Sigmoid colon (tissue), 7 donors: ENCODE results near the gene MYO3A. TPM values are rescaled to one million over a fixed set of nuclear protein-coding genes. Genes with fewer than 3 reads are reported as not detected.

Experiments used
- DNase-seq: peaks from one replicate; pipeline ENCODE4 v3.0.0-alpha.2; 2019
- H3K27ac ChIP-seq, 4 donors: fragments of 200-600 bp; sonication (generic); one replicate each; pipeline ENCODE4 v1.5.1; 2016 to 2019; ENCODE audit warnings: mild to moderate bottlenecking in 1 of 4
- H3K27me3 ChIP-seq, 3 donors: fragments of 200-600 bp; sonication (generic); one replicate each; pipeline ENCODE4 v1.5.1; 2019; ENCODE audit warnings: mild to moderate bottlenecking in 1 of 3
- H3K36me3 ChIP-seq, 4 donors: fragments of 200-600 bp; sonication (generic); one replicate each; pipeline ENCODE4 v1.5.1; 2016 to 2019
- H3K4me1 ChIP-seq, 4 donors: fragments of 200-600 bp; sonication (generic); one replicate each; pipeline ENCODE4 v1.5.1; 2017 to 2019
- H3K4me3 ChIP-seq, 4 donors: fragments of 200-600 bp; sonication (generic); one replicate each; pipeline ENCODE4 v1.5.1; 2017 to 2019; ENCODE audit warnings: mild to moderate bottlenecking in 2 of 4, moderate library complexity in 1 of 4
- H3K9me3 ChIP-seq, 4 donors: fragments of 200-600 bp in 3 of 4; sonication (generic) in 3 of 4; one replicate each; pipeline versions ENCODE4 v1.5.1 to v1.6.1; 2013 to 2019
- CTCF ChIP-seq, 4 experiments: fragments of 450-650 bp in 3 of 4; fragments of 200-600 bp in 1 of 4; IDR thresholded peaks; one replicate each; pipeline ENCODE4 v1.5.1; 2016 to 2019; ENCODE audit warnings: antibody characterized with exemption in 4 of 4, mild to moderate bottlenecking in 3 of 4, moderate library complexity in 2 of 4
- EP300 ChIP-seq, 4 donors: sonication (generic); formaldehyde crosslinking; IDR thresholded peaks; one replicate each; pipeline ENCODE4 v1.6.1; 2017; ENCODE audit warnings: antibody characterized with exemption in 4 of 4
- POLR2A ChIP-seq, 2 donors: fragments of 450-650 bp; IDR thresholded peaks; one replicate each; pipeline ENCODE4 v1.6.1; 2016; ENCODE audit warnings: antibody characterized with exemption in 2 of 2, mild to moderate bottlenecking in 2 of 2, moderate library complexity in 2 of 2
- POLR2AphosphoS5 ChIP-seq, 4 donors: sonication (generic); formaldehyde crosslinking; IDR thresholded peaks; one replicate each; pipeline ENCODE4 v1.6.1; 2017; ENCODE audit warnings: antibody characterized with exemption in 4 of 4
- WGBS, 2 donors: extraction: QIAGEN DNeasy Blood & Tissue Kit; methylation state at CpG; one replicate each; pipeline ENCODE4 v1.1.7; 2013; 5-methylcytosine and 5-hydroxymethylcytosine counted together
- intact Hi-C: fragments of 100-400 bp; cut with DNase I; formaldehyde crosslinking; loops from one replicate; pipeline ENCODE4 v1.15.1; 2023
- polyA plus RNA-seq, 3 donors: library from polyadenylated mRNA; stranded (reverse); fragments of 200-250 nt; gene quantifications; one replicate each; pipeline ENCODE4 v1.2.3, GENCODE V29; 2013
- total RNA-seq, 4 donors: library from RNA; depleted of rRNA; stranded (reverse); fragments of >200 nt; gene quantifications; one replicate each; pipeline ENCODE4 v1.1.0, GENCODE V29; 2016
- donor health status: healthy with polysubstance abuse.
- donor health status: Bipolar disorder and iron deficiency.
- donor health status: healthy.

Gene MYO3A
- total and polyA plus RNA-seq, 7 donors, result 0.33 to 0.71 (median 0.54) TPM; not detected in 4

DNA sequence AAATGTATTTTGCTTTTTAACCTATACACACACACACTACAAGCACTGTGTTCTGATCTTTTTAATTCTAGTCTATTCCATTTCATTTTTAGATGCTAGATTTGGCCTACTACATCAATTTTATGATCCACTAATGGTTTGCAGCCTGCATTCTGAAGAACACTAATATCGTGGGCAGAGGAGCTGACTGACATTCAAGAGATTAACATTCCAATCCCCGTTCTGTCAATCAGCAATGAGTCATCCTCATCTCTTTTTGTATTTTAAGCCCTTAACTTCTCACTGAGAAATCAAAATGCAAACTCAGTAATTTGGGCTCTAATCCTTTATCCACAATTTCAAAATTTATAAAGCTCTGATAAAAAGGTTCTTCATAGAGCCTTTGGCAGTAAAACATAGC lies 235.4 kb downstream of the MYO3A start:
- H3K27me3 ChIP-seq, result no peaks in the 10 kb centered on the region
- no peak for DNase-seq
- intact Hi-C loops, result no loop called here
- H3K36me3 ChIP-seq, result no peaks in the 10 kb centered on the region
- no peak overlapping the region for H3K4me3 ChIP-seq
- no peak overlapping the region for H3K27ac ChIP-seq
- no peaks in the 10 kb centered on the region for H3K4me1 ChIP-seq
- H3K9me3 ChIP-seq, result no peaks in the 10 kb centered on the region
- TF ChIP-seq EP300 (IDR thresholded peaks at IDR 0.05) (no peak), POLR2A (IDR thresholded peaks at IDR 0.05) (no peak), CTCF (IDR thresholded peaks at IDR 0.05) (no peak), POLR2AphosphoS5 (IDR thresholded peaks at IDR 0.05) (no peak)
- 66 to 68% methylated on average over 2 of the region's 2 CpGs for WGBS, 2 donors

- DNase-seq, result no peak
- H3K4me3 ChIP-seq, result no peak overlapping the region
- no peaks in the 10 kb centered on the region for H3K9me3 ChIP-seq
- H3K27ac ChIP-seq, result no peak overlapping the region
- H3K36me3 ChIP-seq, result no peaks in the 10 kb centered on the region
- H3K4me1 ChIP-seq, result no peaks in the 10 kb centered on the region
- no peaks in the 10 kb centered on the region for H3K27me3 ChIP-seq
- 71 to 81% methylated on average over 7 of the region's 7 CpGs for WGBS, 2 donors
- TF ChIP-seq POLR2A (IDR thresholded peaks at IDR 0.05), result no peak
- no peak for TF ChIP-seq POLR2AphosphoS5 (IDR thresholded peaks at IDR 0.05)
- TF ChIP-seq CTCF (IDR thresholded peaks at IDR 0.05), result no peak
- no peak for TF ChIP-seq EP300 (IDR thresholded peaks at IDR 0.05)
- intact Hi-C loops, result no loop called here
Measured at GRCh38 chr10:26172131-26172530, 238.1 kb downstream of the MYO3A start.

DNA sequence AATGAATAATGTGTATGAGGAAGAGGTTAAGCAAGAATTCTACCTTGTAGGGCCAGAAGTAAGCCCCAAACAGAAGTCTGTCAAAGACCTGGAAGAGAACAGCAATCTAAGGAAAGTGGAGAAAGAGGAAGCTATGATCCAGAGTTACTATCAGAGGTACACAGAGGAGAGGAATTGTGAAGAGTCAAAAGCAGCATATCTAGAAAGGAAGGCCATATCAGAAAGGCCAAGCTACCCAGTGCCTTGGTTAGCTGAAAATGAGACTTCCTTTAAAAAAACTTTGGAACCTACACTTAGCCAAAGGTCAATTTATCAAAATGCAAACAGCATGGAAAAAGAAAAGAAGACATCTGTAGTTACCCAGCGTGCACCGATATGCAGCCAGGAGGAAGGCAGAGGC lies 239.8 kb downstream of the MYO3A start:
- H3K9me3 ChIP-seq, result no peaks in the 10 kb centered on the region
- 41 to 45% methylated on average over 2 of the region's 2 CpGs for WGBS, 2 donors
- TF ChIP-seq POLR2A (IDR thresholded peaks at IDR 0.05), result no peak

DNA sequence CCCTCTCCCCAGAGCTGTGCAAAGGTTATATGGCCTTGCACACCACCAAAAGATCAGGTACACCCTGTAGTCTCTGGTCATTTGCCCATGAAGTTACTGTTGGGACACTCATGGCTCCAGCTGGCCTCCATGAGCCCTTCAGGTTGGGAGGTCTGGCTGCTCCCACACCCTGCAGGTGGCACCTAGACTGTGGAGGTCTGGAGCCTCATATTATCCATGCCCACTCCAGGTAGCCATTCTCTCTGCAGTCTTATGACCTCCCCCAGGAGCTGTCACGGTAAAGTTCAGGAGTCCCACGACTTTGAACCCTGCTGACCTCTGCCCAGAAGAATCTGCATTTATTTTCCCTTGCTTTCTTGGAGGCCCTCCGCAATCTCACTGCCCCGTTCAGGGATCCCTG lies 243.3 kb downstream of the MYO3A start:
- Histone ChIP-seq H3K27me3 (no peaks in the 10 kb centered on the region), H3K27ac (no peak overlapping the region), H3K9me3 (no peaks in the 10 kb centered on the region), H3K4me3 (no peak overlapping the region), H3K4me1 (no peaks in the 10 kb centered on the region), H3K36me3 (no peaks in the 10 kb centered on the region)
- TF ChIP-seq POLR2A (IDR thresholded peaks at IDR 0.05) (no peak), POLR2AphosphoS5 (IDR thresholded peaks at IDR 0.05) (no peak), CTCF (IDR thresholded peaks at IDR 0.05) (no peak), EP300 (IDR thresholded peaks at IDR 0.05) (no peak)
- no peak for DNase-seq
- 71 to 79% methylated on average over 4 of the region's 4 CpGs for WGBS, 2 donors
- intact Hi-C loops, result no loop called here

More for the DNA sequence above, 239.8 kb downstream of the MYO3A start:
- H3K4me1 ChIP-seq, result no peaks in the 10 kb centered on the region
- no peak overlapping the region for H3K27ac ChIP-seq
- H3K4me3 ChIP-seq, result no peak overlapping the region
- no peaks in the 10 kb centered on the region for H3K36me3 ChIP-seq
- no peak for DNase-seq
- intact Hi-C loops, result no loop called here
- no peaks in the 10 kb centered on the region for H3K27me3 ChIP-seq

- no peaks in the 10 kb centered on the region for H3K4me1 ChIP-seq
- intact Hi-C loops, result no loop called here
- no peak for TF ChIP-seq EP300 (IDR thresholded peaks at IDR 0.05)
- no peak for TF ChIP-seq CTCF (IDR thresholded peaks at IDR 0.05)
- no peak for TF ChIP-seq POLR2A (IDR thresholded peaks at IDR 0.05)
- no peak for TF ChIP-seq POLR2AphosphoS5 (IDR thresholded peaks at IDR 0.05)
- no peak overlapping the region for H3K4me3 ChIP-seq
- H3K9me3 ChIP-seq, result no peaks in the 10 kb centered on the region
- no peaks in the 10 kb centered on the region for H3K36me3 ChIP-seq
- no peaks in the 10 kb centered on the region for H3K27me3 ChIP-seq
- no peak overlapping the region for H3K27ac ChIP-seq
- whole genome bisulfite sequencing, 2 donors, result 57 to 78% methylated on average over 5 of the region's 5 CpGs
- no peak for DNase-seq
Measured at GRCh38 chr10:26194275-26194674, 260.2 kb downstream of the MYO3A start.
